ENCODE measurements around the gene ELP5. TPM values are rescaled to one million over a fixed set of nuclear protein-coding genes. Genes with fewer than 3 reads are reported as not detected.

ELP5 gene
- total RNA-seq, 1 donor from 2014 or later = 24.9 TPM

- Mint-ChIP-seq H3K9me3 (ENCODE audit: unreplicated experiment) (no peaks in the 10 kb centered on the region), H3K27ac (ENCODE audit: unreplicated experiment) (no peak overlapping the region), H3K4me1 (ENCODE audit: low read depth, unreplicated experiment) (peaks cover 2% of the 10 kb centered on the region), H3K36me3 (ENCODE audit: low read depth, unreplicated experiment) (peaks cover 2% of the 10 kb centered on the region), H3K4me3 (ENCODE audit: unreplicated experiment) (no peak overlapping the region), H3K27me3 (ENCODE audit: low read depth, unreplicated experiment) (peaks cover 72% of the 10 kb centered on the region)
- Histone ChIP-seq H3K27me3 (ENCODE audit: insufficient read depth, low read length) (peaks cover 55% of the 10 kb centered on the region), H3K9me3 (ENCODE audit: insufficient read depth, low read depth, low read length) (no peaks in the 10 kb centered on the region), H3K9ac (ENCODE audit: low read length) (no peak overlapping the region), H3K4me3 (ENCODE audit: insufficient read depth, low read depth, low read length) (no peak overlapping the region), H4K20me1 (ENCODE audit: insufficient read depth, low read length) (no peaks in the 10 kb centered on the region), H3K4me2 (ENCODE audit: low read length) (no peak overlapping the region), H3K36me3 (ENCODE audit: insufficient read depth, low read length) (no peaks in the 10 kb centered on the region), H3K79me2 (ENCODE audit: insufficient read depth, low read length) (no peaks in the 10 kb centered on the region), H3K27ac (ENCODE audit: low read depth, low read length) (no peak overlapping the region), H2AFZ (ENCODE audit: low read depth, low read length) (no peak overlapping the region), H3K4me1 (ENCODE audit: insufficient read depth, low read length) (no peaks in the 10 kb centered on the region)
- no peak for FAIRE-seq
- TF ChIP-seq EZH2 (IDR thresholded peaks at IDR 0.05; ENCODE audit: insufficient read depth, low read length) (no peak), CTCF (IDR thresholded peaks at IDR 0.05; ENCODE audit: insufficient read depth, low read depth, low read length) (no peak)
- DNase-seq (ENCODE audit: low read depth) = no peak
Measured at GRCh38 chr17:7289256-7290032, 37.4 kb downstream of the ELP5 start.

GRCh38 chr17:7290166-7290565, 38.2 kb downstream of the ELP5 start:
- Histone ChIP-seq H3K36me3 (ENCODE audit: insufficient read depth, low read length) (no peaks in the 10 kb centered on the region), H3K4me3 (ENCODE audit: insufficient read depth, low read depth, low read length) (no peak overlapping the region), H3K27me3 (ENCODE audit: insufficient read depth, low read length) (peaks cover 55% of the 10 kb centered on the region), H3K9ac (ENCODE audit: low read length) (no peak overlapping the region), H3K4me2 (ENCODE audit: low read length) (no peak overlapping the region), H2AFZ (ENCODE audit: low read depth, low read length) (no peak overlapping the region), H3K79me2 (ENCODE audit: insufficient read depth, low read length) (no peaks in the 10 kb centered on the region), H3K4me1 (ENCODE audit: insufficient read depth, low read length) (peaks cover 3% of the 10 kb centered on the region), H3K9me3 (ENCODE audit: insufficient read depth, low read depth, low read length) (no peaks in the 10 kb centered on the region), H4K20me1 (ENCODE audit: insufficient read depth, low read length) (no peaks in the 10 kb centered on the region), H3K27ac (ENCODE audit: low read depth, low read length) (no peak overlapping the region)
- no peak overlapping the region for H3K4me3 Mint-ChIP-seq (ENCODE audit: unreplicated experiment)
- H3K36me3 Mint-ChIP-seq (ENCODE audit: low read depth, unreplicated experiment) = peaks cover 2% of the 10 kb centered on the region
- FAIRE-seq = no peak
- DNase-seq (ENCODE audit: low read depth) = no peak
- H3K27ac Mint-ChIP-seq (ENCODE audit: unreplicated experiment) = no peak overlapping the region
- peaks cover 2% of the 10 kb centered on the region for H3K4me1 Mint-ChIP-seq (ENCODE audit: low read depth, unreplicated experiment)
- no peak for TF ChIP-seq CTCF (IDR thresholded peaks at IDR 0.05; ENCODE audit: insufficient read depth, low read depth, low read length)
- TF ChIP-seq EZH2 (IDR thresholded peaks at IDR 0.05; ENCODE audit: insufficient read depth, low read length) = no peak
- no peaks in the 10 kb centered on the region for H3K9me3 Mint-ChIP-seq (ENCODE audit: unreplicated experiment)
- peaks cover 72% of the 10 kb centered on the region for H3K27me3 Mint-ChIP-seq (ENCODE audit: low read depth, unreplicated experiment)

GRCh38 chr17:7290685-7291084, 38.7 kb downstream of the ELP5 start:
- FAIRE-seq = no peak

More at GRCh38 chr17:7290685-7291084, 38.7 kb downstream of the ELP5 start:
- H3K36me3 Mint-ChIP-seq (ENCODE audit: low read depth, unreplicated experiment) = peaks cover 2% of the 10 kb centered on the region
- Histone ChIP-seq H4K20me1 (ENCODE audit: insufficient read depth, low read length) (no peaks in the 10 kb centered on the region), H3K9ac (ENCODE audit: low read length) (no peak overlapping the region), H3K9me3 (ENCODE audit: insufficient read depth, low read depth, low read length) (no peaks in the 10 kb centered on the region), H3K4me3 (ENCODE audit: insufficient read depth, low read depth, low read length) (no peak overlapping the region), H3K79me2 (ENCODE audit: insufficient read depth, low read length) (no peaks in the 10 kb centered on the region), H3K27ac (ENCODE audit: low read depth, low read length) (no peak overlapping the region), H3K27me3 (ENCODE audit: insufficient read depth, low read length) (peaks cover 53% of the 10 kb centered on the region), H3K4me2 (ENCODE audit: low read length) (no peak overlapping the region), H3K36me3 (ENCODE audit: insufficient read depth, low read length) (no peaks in the 10 kb centered on the region), H3K4me1 (ENCODE audit: insufficient read depth, low read length) (peaks cover 3% of the 10 kb centered on the region), H2AFZ (ENCODE audit: low read depth, low read length) (no peak overlapping the region)
- no peak for DNase-seq (ENCODE audit: low read depth)
- TF ChIP-seq CTCF (IDR thresholded peaks at IDR 0.05; ENCODE audit: insufficient read depth, low read depth, low read length) (no peak), EZH2 (IDR thresholded peaks at IDR 0.05; ENCODE audit: insufficient read depth, low read length) (no peak)
- H3K4me3 Mint-ChIP-seq (ENCODE audit: unreplicated experiment) = no peak overlapping the region
- no peak overlapping the region for H3K27ac Mint-ChIP-seq (ENCODE audit: unreplicated experiment)
- no peaks in the 10 kb centered on the region for H3K9me3 Mint-ChIP-seq (ENCODE audit: unreplicated experiment)
- H3K27me3 Mint-ChIP-seq (ENCODE audit: low read depth, unreplicated experiment) = peaks cover 70% of the 10 kb centered on the region
- H3K4me1 Mint-ChIP-seq (ENCODE audit: low read depth, unreplicated experiment) = peaks cover 2% of the 10 kb centered on the region
